Measurements from ENCODE around the gene FLRT3. TPM values are rescaled to one million over a fixed set of nuclear protein-coding genes. Genes with fewer than 3 reads are reported as not detected.

The FLRT3 gene
- total RNA-seq, 1 experiment from 2014 or later = 2.8 TPM

- BruUV-seq (replicated peaks) = no TSS peak
- H4K20me1 ChIP-seq (ENCODE audit: low read length) = no peaks in the 10 kb centered on the region
- peaks cover 14% of the 10 kb centered on the region for H3K4me1 ChIP-seq (ENCODE audit: insufficient read depth, low read length)
- H3K4me2 ChIP-seq (ENCODE audit: low read length) = no peak overlapping the region
- DNase-seq (no peak), ATAC-seq (no peak)
- no peaks in the 10 kb centered on the region for H3K9me2 ChIP-seq (replicated peaks; ENCODE audit: low read length)
- H3K27ac ChIP-seq (ENCODE audit: low read length) = no peak overlapping the region
- no peak overlapping the region for H2AFZ ChIP-seq (ENCODE audit: low read length)
- intact Hi-C loops (cut with micrococcal nuclease) = no loop called here
- POLR2A ChIA-PET (ENCODE audit: unreplicated experiment) = no interaction called here
- no peaks in the 10 kb centered on the region for H3K27me3 ChIP-seq (ENCODE audit: low read length)
- TF ChIP-seq CTCF (conservative IDR thresholded peaks at IDR 0.05; ENCODE audit: low read depth, low read length) (no peak), EZH2 (IDR thresholded peaks at IDR 0.05; ENCODE audit: low read length, unreplicated experiment) (no peak), EZH2phosphoT487 (IDR thresholded peaks at IDR 0.05; ENCODE audit: borderline replicate concordance, low read length) (no peak)
- H3K36me3 ChIP-seq (ENCODE audit: low read depth, low read length) = no peaks in the 10 kb centered on the region
- H3K9me3 ChIP-seq (ENCODE audit: low read length) = no peaks in the 10 kb centered on the region
- no peaks in the 10 kb centered on the region for H3F3A ChIP-seq (ENCODE audit: low read length, unreplicated experiment)
- H3K79me2 ChIP-seq (ENCODE audit: low read length) = no peaks in the 10 kb centered on the region
- CTCF ChIA-PET = no interaction called here
- no peak overlapping the region for H3K4me3 ChIP-seq (ENCODE audit: low read length)
- no peak overlapping the region for H3K9ac ChIP-seq (ENCODE audit: low read length)
Observed at GRCh38 chr20:14282140-14282539, 55.3 kb downstream of the FLRT3 start.
